ENCODE data around the gene HTR4. TPM values are rescaled to one million over a fixed set of nuclear protein-coding genes. Genes with fewer than 3 reads are reported as not detected.

The HTR4 gene
- total and polyA plus RNA-seq, 12 donors: 0.16 to 1.1 (median 0.40) TPM; not detected in 2

GRCh38 chr5:148452499-148453193 is 201.7 kb downstream of the HTR4 start:
- no peak for TF ChIP-seq CTCF (IDR thresholded peaks at IDR 0.05)
- Histone ChIP-seq H3K27me3 (no peaks in the 10 kb centered on the region), H3K4me3 (peak overlapping the region in 5 of 10 donors; percentile 0 to 27 (median 11)), H3K9me3 (no peaks in the 10 kb centered on the region), H3K27ac (peak overlapping the region; percentile 40 to 82 (median 74)), H3K4me1 (peaks cover 3 to 43% (median 21%) of the 10 kb centered on the region in 9 donors), H3K36me3 (no peaks in the 10 kb centered on the region)
- ATAC-seq (peak; percentile 66 to 92 (median 82)), DNase-seq (peak; percentile 39 to 58)
- intact Hi-C loops (cut with DNase I): no loop called here
- 45 to 49% methylated on average over 10 of the region's 10 CpGs for WGBS, 2 donors

GRCh38 chr5:148446611-148447010 is 207.7 kb downstream of the HTR4 start:
- intact Hi-C loops (cut with DNase I): loop anchor here in 7 of 10 donors (5.0 to 10.0 kb wide), 6 partner anchors 152 to 668 kb away; no protein-coding TSS in a partner anchor
- Histone ChIP-seq H3K4me1 (peaks cover 0 to 28% (median 3%) of the 10 kb centered on the region in 9 donors), H3K27me3 (no peaks in the 10 kb centered on the region), H3K36me3 (peaks cover 0 to 28% (median 12%) of the 10 kb centered on the region in 9 donors), H3K4me3 (no peak overlapping the region), H3K9me3 (no peaks in the 10 kb centered on the region), H3K27ac (peak overlapping the region in 1 of 10 donors; percentile 2)
- no peak for TF ChIP-seq CTCF (IDR thresholded peaks at IDR 0.05)
- ATAC-seq: no peak
- no peak for DNase-seq
- 65 to 82% methylated on average over 2 of the region's 2 CpGs for WGBS, 2 donors

- DNase-seq (no peak), ATAC-seq (peak in 7 of 8 donors; percentile 19 to 75 (median 59))
- 62 to 81% methylated on average over 3 of the region's 3 CpGs for WGBS, 2 donors
- Histone ChIP-seq H3K4me1 (peaks cover 0 to 28% (median 3%) of the 10 kb centered on the region in 9 donors), H3K27ac (no peak overlapping the region), H3K27me3 (no peaks in the 10 kb centered on the region), H3K9me3 (no peaks in the 10 kb centered on the region), H3K4me3 (no peak overlapping the region), H3K36me3 (peaks cover 0 to 38% (median 22%) of the 10 kb centered on the region in 9 donors)
- no peak for TF ChIP-seq CTCF (IDR thresholded peaks at IDR 0.05)
- intact Hi-C loops (cut with DNase I): loop anchor here in 7 of 10 donors (2.0 to 10.0 kb wide), 9 partner anchors 151 to 669 kb away; no protein-coding TSS in a partner anchor
Measured at GRCh38 chr5:148445578-148445977, 208.7 kb downstream of the HTR4 start.

GRCh38 chr5:148443998-148444397 is 210.3 kb downstream of the HTR4 start:
- DNase-seq (peak in 1 of 2 donors; percentile 73), ATAC-seq (peak; percentile 71 to 86 (median 80))
- intact Hi-C loops (cut with DNase I): loop anchor here in 8 of 10 donors (1.0 to 10.0 kb wide), 13 partner anchors 38 to 671 kb away; no protein-coding TSS in a partner anchor
- peaks cover 0 to 32% (median 3%) of the 10 kb centered on the region in 9 donors for H3K4me1 ChIP-seq
- H3K4me3 ChIP-seq: no peak overlapping the region
- 20 to 26% methylated on average over 5 of the region's 5 CpGs for WGBS, 2 donors
- peaks cover 0 to 54% (median 37%) of the 10 kb centered on the region in 9 donors for H3K36me3 ChIP-seq
- H3K9me3 ChIP-seq: no peaks in the 10 kb centered on the region
- H3K27ac ChIP-seq: peak overlapping the region in 2 of 10 donors; percentile 13 to 33
- TF ChIP-seq CTCF (IDR thresholded peaks at IDR 0.05): peak; percentile 48 to 84 (median 77)
- no peaks in the 10 kb centered on the region for H3K27me3 ChIP-seq
